H1 (cell line): ENCODE results near the gene UGT1A10. TPM values are rescaled to one million over a fixed set of nuclear protein-coding genes. Genes with fewer than 3 reads are reported as not detected.
A peak's percentile ranks its signal among the peaks of the same experiment; 100 is the strongest.

Source experiments
- CTCF ChIA-PET: fragments of 300-600 bp; sonication (Branson Sonifier 250); formaldehyde crosslinking; loops from one replicate; lab custom pipeline; 2021; ENCODE audit not compliant: partially characterized antibody; lab: Charles Lee
- POLR2A ChIA-PET: fragments of 300-600 bp; sonication (Branson Sonifier 250); formaldehyde crosslinking; loops from one replicate; lab custom pipeline; 2021; ENCODE audit warnings: inconsistent platforms; ENCODE audit not compliant: partially characterized antibody; lab: Charles Lee
- DNase-seq, 2 experiments: peaks; one replicate each; pipeline versions ENCODE4 v3.0.0 to v3.0.0-alpha.2; 2010 to 2022; ENCODE audit warnings: low spot score in 2 of 2, low read depth in 1 of 2, mixed read lengths in 1 of 2
- FAIRE-seq: peaks from 2 replicates; lab custom pipeline; 2011; peaks lifted over from hg19 to GRCh38; lab: Jason Lieb, UNC
- H2AFZ ChIP-seq: 2 replicates; pipeline ENCODE4 v1.8.1; 2012; ENCODE audit warnings: low read length, inconsistent platforms
- H2AK5ac ChIP-seq: 2 replicates; pipeline ENCODE4 v1.6.1; 2013; ENCODE audit warnings: low read depth, low read length
- H2BK120ac ChIP-seq: replicated peaks from 2 replicates; pipeline ENCODE3; 2013; ENCODE audit warnings: low read depth, low read length, inconsistent platforms
- H2BK12ac ChIP-seq: 2 replicates; pipeline ENCODE4 v1.6.1; 2013; ENCODE audit warnings: low read depth, low read length
- H2BK15ac ChIP-seq: 2 replicates; pipeline ENCODE4 v1.6.1; 2013; ENCODE audit warnings: low read length
- H2BK20ac ChIP-seq: 2 replicates; pipeline ENCODE4 v1.6.1; 2013; ENCODE audit warnings: low read length
- H2BK5ac ChIP-seq: 2 replicates; pipeline ENCODE4 v1.6.1; 2013; ENCODE audit warnings: low read depth, low read length
- H3K14ac ChIP-seq: 2 replicates; pipeline ENCODE4 v1.6.1; 2013; ENCODE audit warnings: inconsistent platforms; ENCODE audit not compliant: insufficient read length
- H3K18ac ChIP-seq: 2 replicates; pipeline ENCODE4 v1.6.1; 2013; ENCODE audit warnings: low read length; ENCODE audit errors: extremely low read depth
- H3K23ac ChIP-seq: 2 replicates; pipeline ENCODE4 v1.6.1; 2013; ENCODE audit warnings: inconsistent platforms; ENCODE audit not compliant: insufficient read length
- H3K23me2 ChIP-seq: 2 replicates; pipeline ENCODE4 v1.6.1; 2013; ENCODE audit warnings: low read depth, low read length
- H3K27ac ChIP-seq: 2 replicates; pipeline ENCODE4 v1.6.1; 2011; ENCODE audit warnings: low read depth, low read length, inconsistent platforms
- H3K27me3 ChIP-seq, 4 experiments: replicated peaks in 1 of 4; 1 replicate in 1 of 4; 2 replicates in 3 of 4; pipeline versions ENCODE4 v1.6.1 to v1.8.1; 2011 to 2013; ENCODE audit warnings: low read length in 3 of 4, mild to moderate bottlenecking in 3 of 4, inconsistent platforms in 2 of 4, mixed read lengths in 2 of 4, moderate library complexity in 1 of 4; ENCODE audit not compliant: control insufficient read depth in 3 of 4, insufficient read depth in 3 of 4; ENCODE audit errors: extremely low read depth in 1 of 4
- H3K36me3 ChIP-seq, 4 experiments: 2 replicates each; pipeline versions ENCODE4 v1.6.1 to v1.8.1; 2011 to 2013; ENCODE audit warnings: mild to moderate bottlenecking in 4 of 4, low read length in 3 of 4, moderate library complexity in 2 of 4, control low read depth in 1 of 4, inconsistent platforms in 1 of 4; ENCODE audit not compliant: insufficient read depth in 4 of 4, control insufficient read depth in 2 of 4
- H3K4ac ChIP-seq: replicated peaks from 2 replicates; pipeline ENCODE3; 2013; ENCODE audit warnings: low read length, low read depth, mixed read lengths, inconsistent platforms; ENCODE audit not compliant: insufficient read length
- H3K4me1 ChIP-seq, 4 experiments: replicated peaks in 1 of 4; 1 replicate in 1 of 4; 2 replicates in 3 of 4; pipeline versions ENCODE4 v1.6.1 to v1.8.1; 2011 to 2013; ENCODE audit warnings: low read length in 3 of 4, inconsistent platforms in 2 of 4, mixed read lengths in 1 of 4; ENCODE audit not compliant: insufficient read depth in 4 of 4, control insufficient read depth in 3 of 4
- H3K4me2 ChIP-seq, 2 experiments: 2 replicates each; pipeline versions ENCODE4 v1.6.1 to v1.8.1; 2011 to 2013; ENCODE audit warnings: low read depth in 2 of 2, low read length in 2 of 2, control low read depth in 1 of 2, inconsistent platforms in 1 of 2, mild to moderate bottlenecking in 1 of 2; ENCODE audit not compliant: insufficient read depth in 1 of 2
- H3K4me3 ChIP-seq, 4 experiments: fragments of 200-600, 300-600 bp in 1 of 4; sonication (generic), shearing (Covaris generic), sonication (Bioruptor Twin) in 1 of 4; 2 replicates each; pipeline versions ENCODE4 v1.5.1 to v1.8.1; 2011 to 2016; ENCODE audit warnings: low read length in 4 of 4, low read depth in 3 of 4, control low read depth in 2 of 4, inconsistent platforms in 2 of 4, mild to moderate bottlenecking in 2 of 4, mixed read lengths in 1 of 4, moderate library complexity in 1 of 4; ENCODE audit not compliant: insufficient read depth in 2 of 4; ENCODE audit errors: extremely low read depth in 1 of 4
- H3K56ac ChIP-seq: replicated peaks from 2 replicates; pipeline ENCODE3; 2013; ENCODE audit warnings: low read depth, mild to moderate bottlenecking, mixed read lengths, low read length, inconsistent platforms; ENCODE audit not compliant: insufficient read length
- H3K79me1 ChIP-seq: 2 replicates; pipeline ENCODE4 v1.6.1; 2013; ENCODE audit warnings: low read depth, low read length, control low read depth
- H3K79me2 ChIP-seq, 2 experiments: 2 replicates each; pipeline versions ENCODE4 v1.6.1 to v1.8.1; 2012 to 2013; ENCODE audit warnings: low read length in 2 of 2, mild to moderate bottlenecking in 2 of 2, inconsistent platforms in 1 of 2; ENCODE audit not compliant: insufficient read depth in 2 of 2, control insufficient read depth in 1 of 2
- H3K9ac ChIP-seq, 4 experiments: replicated peaks in 1 of 4; 1 replicate in 1 of 4; 2 replicates in 3 of 4; pipeline versions ENCODE4 v1.6.1 to v1.8.1; 2011 to 2013; ENCODE audit warnings: low read depth in 3 of 4, low read length in 3 of 4, control low read depth in 2 of 4, mild to moderate bottlenecking in 2 of 4, moderate library complexity in 2 of 4, inconsistent platforms in 1 of 4; ENCODE audit errors: extremely low read depth in 1 of 4
- H3K9me3 ChIP-seq, 2 experiments: 2 replicates each; pipeline versions ENCODE4 v1.6.1 to v1.8.1; 2012 to 2013; ENCODE audit warnings: mild to moderate bottlenecking in 2 of 2, moderate library complexity in 2 of 2, control low read depth in 1 of 2, inconsistent platforms in 1 of 2, low read depth in 1 of 2, low read length in 1 of 2, mixed read lengths in 1 of 2; ENCODE audit not compliant: insufficient read depth in 2 of 2
- H4K20me1 ChIP-seq, 2 experiments: replicated peaks in 1 of 2; 2 replicates each; pipeline versions ENCODE3 to v1.8.1; 2011 to 2013; ENCODE audit warnings: inconsistent platforms in 2 of 2, low read length in 2 of 2, mild to moderate bottlenecking in 1 of 2; ENCODE audit not compliant: insufficient read depth in 2 of 2, control insufficient read depth in 1 of 2
- H4K5ac ChIP-seq: 2 replicates; pipeline ENCODE4 v1.6.1; 2013; ENCODE audit warnings: low read length, low read depth, mixed read lengths, inconsistent platforms; ENCODE audit not compliant: insufficient read length
- H4K8ac ChIP-seq: 2 replicates; pipeline ENCODE4 v1.8.0; 2013; ENCODE audit warnings: mild to moderate bottlenecking, moderate library complexity, low read length, inconsistent platforms; ENCODE audit not compliant: insufficient read depth; ENCODE audit errors: extremely low read depth
- H4K91ac ChIP-seq: replicated peaks from 2 replicates; pipeline ENCODE3; 2013; ENCODE audit warnings: low read length, mixed read lengths, inconsistent platforms; ENCODE audit not compliant: insufficient read length
- ASH2L ChIP-seq: fragments of 200-600, 300-600 bp; sonication (generic); IDR thresholded peaks from one replicate; pipeline ENCODE4 v1.7.1; 2017; ENCODE audit warnings: low read length
- BACH1 ChIP-seq: IDR thresholded peaks from 2 replicates; pipeline ENCODE4 v1.6.1; 2012; ENCODE audit warnings: low read length, improper control_type of control experiment
- CTBP2 ChIP-seq: IDR thresholded peaks from 2 replicates; pipeline ENCODE4 v1.7.0; 2011; ENCODE audit warnings: borderline replicate concordance, mild to moderate bottlenecking, moderate library complexity, mixed read lengths, low read length; ENCODE audit not compliant: insufficient read depth, insufficient read length
- EZH2 ChIP-seq: fragments of 200-600 bp; sonication (generic); IDR thresholded peaks from 2 replicates; pipeline ENCODE4 v1.7.1; 2012; ENCODE audit warnings: low read depth, mild to moderate bottlenecking, moderate library complexity, low read length, inconsistent platforms; ENCODE audit not compliant: severe bottlenecking
- HDAC2 ChIP-seq, 2 experiments: fragments of 300-600 bp in 1 of 2; sonication (generic) in 1 of 2; IDR thresholded peaks; 2 replicates each; pipeline ENCODE4 v1.6.1; 2011 to 2012; ENCODE audit warnings: low read depth in 2 of 2, low read length in 2 of 2, mild to moderate bottlenecking in 2 of 2, moderate library complexity in 2 of 2, borderline replicate concordance in 1 of 2, inconsistent platforms in 1 of 2
- JUND ChIP-seq: IDR thresholded peaks from 2 replicates; pipeline ENCODE4 v1.6.1; 2011; ENCODE audit warnings: mild to moderate bottlenecking, improper control_type of control experiment, low read length
- MAFK ChIP-seq: IDR thresholded peaks from 2 replicates; pipeline ENCODE4 v1.6.1; 2012; ENCODE audit warnings: low read depth, mild to moderate bottlenecking, improper control_type of control experiment, low read length
- RAD21 ChIP-seq, 2 experiments: IDR thresholded peaks in 1 of 2; conservative IDR thresholded peaks in 1 of 2; 2 replicates each; pipeline ENCODE4 v1.6.1; 2011; ENCODE audit warnings: low read depth in 2 of 2, low read length in 2 of 2, improper control_type of control experiment in 1 of 2, inconsistent platforms in 1 of 2, mild to moderate bottlenecking in 1 of 2, moderate library complexity in 1 of 2
- RBBP5 ChIP-seq: IDR thresholded peaks from 2 replicates; pipeline ENCODE4 v1.7.1; 2012; ENCODE audit warnings: low read depth, mild to moderate bottlenecking, inconsistent platforms, low read length, moderate library complexity, borderline replicate concordance
- RNF2 ChIP-seq: fragments of 200-900, 300-1000 bp; sonication (generic); IDR thresholded peaks from 2 replicates; pipeline ENCODE4 v1.7.1; 2016; ENCODE audit warnings: borderline replicate concordance, low read depth, mild to moderate bottlenecking, antibody characterized with exemption, low read length; ENCODE audit not compliant: poor library complexity, severe bottlenecking; ENCODE audit errors: missing control alignments
- SIRT6 ChIP-seq: IDR thresholded peaks from one replicate; pipeline ENCODE4 v1.7.1; 2012; ENCODE audit warnings: low read length, inconsistent platforms
- SRF ChIP-seq: IDR thresholded peaks from 2 replicates; pipeline ENCODE4 v1.6.1; 2011; ENCODE audit warnings: mild to moderate bottlenecking, low read depth, low read length, moderate library complexity
- ZNF274 ChIP-seq: IDR thresholded peaks from 2 replicates; pipeline ENCODE4 v1.7.0; 2012; ENCODE audit warnings: low read length, borderline replicate concordance; ENCODE audit errors: extremely low read depth
- WGBS, 2 experiments: shearing (Covaris generic) in 1 of 2; methylation state at CpG; one replicate each; pipeline versions ENCODE4 v1.1.6 to v1.1.7; 2013 to 2015; ENCODE audit warnings: low lambda C conversion rate in 2 of 2, mixed read lengths in 2 of 2, inconsistent platforms in 1 of 2, low coverage in 1 of 2, missing lambda C conversion rate in 1 of 2; ENCODE audit not compliant: insufficient replicate concordance in 2 of 2, insufficient coverage in 1 of 2, insufficient read length in 1 of 2; ENCODE audit errors: extremely low coverage in 1 of 2, missing lambda C conversion rate in 1 of 2; 5-methylcytosine and 5-hydroxymethylcytosine counted together
- polyA plus RNA-seq, 7 experiments: library from polyadenylated mRNA; depleted of rRNA in 3 of 7; stranded (reverse) in 5 of 7; unstranded in 2 of 7; fragments of >200 nt in 5 of 7; fragments of 200-250 nt in 2 of 7; gene quantifications; 1 replicate in 5 of 7; 2 replicates in 1 of 7; 4 replicates in 1 of 7; pipeline versions ENCODE4 v1.2.1 to v1.2.3, GENCODE V29; 2011 to 2013; ENCODE audit warnings: missing spikeins in 2 of 7, mixed read lengths in 2 of 7
- total RNA-seq: library from RNA; stranded (reverse); fragmentation: NEBNext Ultra II Directional; extraction: Animal tissue kit (Norgen Biotek cat#: 25700); gene quantifications from 2 replicates; pipeline ENCODE4 v1.2.1, GENCODE V29; 2021

Gene UGT1A10
- total and polyA plus RNA-seq, 2 of the 8 experiments (the other 6 are each of a cell fraction or from before 2014, with no cell fraction given): not detected

DNA sequence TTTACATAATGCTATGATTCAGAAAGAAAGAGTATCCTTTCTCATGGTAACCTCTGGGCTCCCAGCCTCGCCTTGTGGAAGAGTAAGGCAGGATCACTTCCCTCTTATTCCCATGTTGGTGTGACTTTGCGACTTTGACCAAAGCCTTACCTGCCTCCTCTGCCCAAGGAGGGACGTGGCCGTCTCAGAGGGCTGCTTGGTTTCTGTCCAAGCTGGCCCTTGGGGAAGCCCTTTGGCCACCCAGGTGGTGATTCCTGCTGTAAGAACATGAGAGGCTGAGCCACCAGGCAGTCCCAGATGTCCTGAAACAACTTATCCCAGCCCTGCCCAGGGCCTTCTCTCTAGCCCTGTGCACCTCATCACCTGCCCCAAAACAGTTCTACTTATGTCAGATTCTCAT is 62.5 kb downstream of the UGT1A10 start:
- no peaks in the 10 kb centered on the region for H3K23me2 ChIP-seq
- H4K20me1 ChIP-seq: no peaks in the 10 kb centered on the region
- H3K18ac ChIP-seq: no peak overlapping the region
- no peaks in the 10 kb centered on the region for H3K36me3 ChIP-seq
- no peak overlapping the region for H2BK120ac ChIP-seq
- no peak overlapping the region for H3K9ac ChIP-seq
- H2BK5ac ChIP-seq: 0 out of 2 replicates have a peak overlapping the region, but pooled peaks have one; percentile 19
- H2BK15ac ChIP-seq: no peak overlapping the region
- H4K5ac ChIP-seq: no peak overlapping the region
- no peak overlapping the region for H3K4ac ChIP-seq
- no peak overlapping the region for H4K91ac ChIP-seq
- no peak overlapping the region for H3K4me2 ChIP-seq
- ChIA-PET CTCF (interaction anchor here (0.7 to 3.1 kb wide), 2 partner anchors 13 to 14 kb away, joined by 3 to 12 read pairs; partner anchors contain the start of gene UGT1A5), POLR2A (no interaction called here)
- H3K79me1 ChIP-seq: no peaks in the 10 kb centered on the region
- H2AK5ac ChIP-seq: no peak overlapping the region
- no peak for FAIRE-seq
- H4K8ac ChIP-seq: no peak overlapping the region
- TF ChIP-seq CTBP2 (no peak), RBBP5 (no peak), HDAC2 (IDR thresholded peaks at IDR 0.05; ENCODE audit: borderline replicate concordance in 1 of 2, low read depth in 2 of 2, low read length in 2 of 2) (no peak), MAFK (no peak), SRF (no peak), JUND (no peak), BACH1 (no peak), ASH2L (no peak), RNF2 (no peak), EZH2 (no peak), SIRT6 (no peak), ZNF274 (no peak), RAD21 (IDR thresholded peaks at IDR 0.05 in 1 of 2, conservative IDR thresholded peaks at IDR 0.05 in 1 of 2; ENCODE audit: low read depth in 2 of 2, low read length in 2 of 2) (no peak)
- H3K4me3 ChIP-seq: no peak overlapping the region
- no peaks in the 10 kb centered on the region for H3K9me3 ChIP-seq
- H3K79me2 ChIP-seq: no peaks in the 10 kb centered on the region
- peaks cover 0 to 4% (median 0%) of the 10 kb centered on the region in 4 experiments; a peak in 1 of 7 replicates for H3K4me1 ChIP-seq
- 0 out of 2 replicates have a peak overlapping the region, but pooled peaks have one; percentile 7 for H2BK20ac ChIP-seq
- H2AFZ ChIP-seq: 0 out of 2 replicates have a peak overlapping the region, but pooled peaks have one; percentile 42
- no peak overlapping the region for H3K56ac ChIP-seq
- H3K23ac ChIP-seq: no peak overlapping the region
- no peak overlapping the region for H2BK12ac ChIP-seq
- H3K27ac ChIP-seq: no peak overlapping the region
- H3K27me3 ChIP-seq: no peaks in the 10 kb centered on the region
- 81% methylated on average over 4 of the region's 4 CpGs; no CpG with 5 or more reads in 1 of the 2 experiments for WGBS, 2 experiments
- no peak for DNase-seq
- H3K14ac ChIP-seq: no peak overlapping the region
